ENCODE results near the gene GSTCD.
A peak's percentile ranks its signal among the peaks of the same experiment; 100 is the strongest.

The GSTCD gene

DNA sequence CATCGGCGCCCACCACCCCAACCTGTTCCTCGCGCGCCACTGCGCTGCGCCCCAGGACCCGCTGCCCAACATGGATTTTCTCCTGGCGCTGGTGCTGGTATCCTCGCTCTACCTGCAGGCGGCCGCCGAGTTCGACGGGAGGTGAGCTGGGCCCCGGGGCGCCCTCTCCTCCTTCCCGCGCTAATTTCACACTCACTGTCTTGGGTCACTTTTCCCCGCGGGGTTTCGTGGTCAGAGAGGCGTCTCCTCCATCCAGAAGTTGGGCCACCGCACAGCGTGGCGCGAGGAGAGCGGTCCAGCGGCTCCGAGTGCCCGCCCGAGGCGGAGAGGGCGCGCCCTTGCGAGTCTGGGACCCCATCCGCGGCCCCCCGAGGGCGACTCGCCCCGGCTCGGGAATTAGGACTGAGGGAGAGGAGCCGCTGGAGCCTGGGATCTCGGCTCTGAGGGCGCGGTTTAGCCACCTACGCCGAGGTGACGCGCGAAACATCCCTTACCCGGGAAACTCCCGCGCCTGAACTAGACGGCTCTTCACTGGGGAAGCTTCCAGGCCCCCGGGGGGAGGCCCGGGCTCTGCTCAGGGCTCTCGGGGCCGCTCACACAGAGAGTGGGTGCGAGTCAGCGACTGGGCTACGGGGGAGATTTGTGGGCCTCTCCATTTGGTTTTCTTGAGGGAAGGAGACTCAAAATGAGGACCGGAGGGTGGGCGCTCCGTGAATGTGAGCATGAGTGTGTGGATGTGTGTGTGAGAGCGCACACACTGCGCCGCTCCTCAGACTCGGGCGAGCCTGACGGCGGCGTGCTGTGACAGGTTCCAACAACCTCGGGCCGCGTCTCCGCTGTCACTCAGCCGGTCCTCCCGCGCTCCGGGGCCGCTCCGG lies 187.2 kb downstream of the GSTCD start:
- peak; percentile 81 for DNase-seq

DNA sequence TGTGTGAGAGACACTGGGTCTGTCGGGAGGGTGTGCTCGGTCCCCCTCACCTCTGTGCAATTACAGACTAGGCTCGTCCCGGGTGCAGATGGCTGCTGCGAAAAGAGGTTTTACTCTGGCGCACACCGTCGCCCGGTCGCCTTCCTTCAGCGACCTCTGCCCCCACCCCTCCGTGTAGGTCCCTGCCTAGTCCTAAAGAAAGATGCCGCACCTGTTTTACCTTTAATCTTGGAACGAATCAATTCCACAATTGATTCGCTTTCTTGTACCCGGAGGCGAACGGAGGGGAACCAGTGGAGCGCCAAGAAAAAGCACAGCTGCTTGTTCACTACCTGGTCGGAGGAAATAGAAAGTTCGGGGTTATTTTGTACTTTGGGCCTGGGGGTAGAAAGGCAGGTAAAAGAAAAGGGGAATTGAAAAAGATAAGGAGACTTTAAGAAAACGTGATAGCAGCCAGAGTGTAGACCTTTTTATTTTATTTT lies 187.9 kb downstream of the GSTCD start:
- no peak for DNase-seq

Measured in NCI-H69 (cell line).